MM.1S (cell line): Measurements from ENCODE around the gene FRMD1.

Experiments used
- DNase-seq: peaks from one replicate; pipeline ENCODE4 v3.0.0-alpha.2; 2015
- H2AFZ ChIP-seq: fragments of 300-600 bp; sonication (generic); 2 replicates; pipeline ENCODE4 v1.6.0; 2016; ENCODE audit warnings: antibody characterized with exemption, low read length
- H3F3A ChIP-seq: fragments of 300-600 bp; sonication (generic); 2 replicates; pipeline ENCODE4 v1.6.1; 2016; ENCODE audit warnings: mild to moderate bottlenecking, antibody characterized with exemption, low read length, moderate library complexity, mixed read lengths; ENCODE audit not compliant: insufficient read depth
- H3K27ac ChIP-seq: fragments of 300-600 bp; sonication (generic); 2 replicates; pipeline ENCODE4 v1.5.1; 2016; ENCODE audit warnings: mild to moderate bottlenecking, low read length
- H3K27me3 ChIP-seq: fragments of 300-600 bp; sonication (generic); replicated peaks from 2 replicates; pipeline ENCODE4 v1.6.0; 2016; ENCODE audit warnings: low read length; ENCODE audit not compliant: insufficient read depth
- H3K36me3 ChIP-seq: fragments of 300-600 bp; sonication (generic); replicated peaks from 2 replicates; pipeline ENCODE4 v1.6.1; 2016; ENCODE audit warnings: mild to moderate bottlenecking, low read length, mixed read lengths; ENCODE audit not compliant: insufficient read depth
- H3K4me1 ChIP-seq: fragments of 300-600 bp; sonication (generic); 2 replicates; pipeline ENCODE4 v1.6.1; 2016; ENCODE audit warnings: low read length, mixed read lengths
- H3K4me2 ChIP-seq: fragments of 300-600 bp; sonication (generic); 2 replicates; pipeline ENCODE4 v1.6.0; 2016; ENCODE audit warnings: low read depth, low read length
- H3K4me3 ChIP-seq: fragments of 300-600 bp; sonication (generic); 2 replicates; pipeline ENCODE4 v1.5.1; 2016; ENCODE audit warnings: low read length, mixed read lengths
- H3K79me2 ChIP-seq: fragments of 300-600 bp; sonication (generic); 2 replicates; pipeline ENCODE4 v1.6.1; 2016; ENCODE audit warnings: mixed run types, low read length, mixed read lengths
- H3K9ac ChIP-seq: fragments of 300-600 bp; sonication (generic); 2 replicates; pipeline ENCODE4 v1.6.1; 2016; ENCODE audit warnings: low read length, mixed read lengths
- H3K9me2 ChIP-seq: fragments of 300-600 bp; sonication (generic); replicated peaks from 2 replicates; pipeline ENCODE4 v1.6.1; 2016; ENCODE audit warnings: mild to moderate bottlenecking, low read length, mixed read lengths; ENCODE audit not compliant: insufficient read depth
- H3K9me3 ChIP-seq: fragments of 300-600 bp; sonication (generic); replicated peaks from 2 replicates; pipeline ENCODE4 v1.6.1; 2016; ENCODE audit warnings: mild to moderate bottlenecking, low read length, mixed read lengths; ENCODE audit not compliant: insufficient read depth
- H4K20me1 ChIP-seq: fragments of 300-600 bp; sonication (generic); 2 replicates; pipeline ENCODE4 v1.6.1; 2016; ENCODE audit warnings: mild to moderate bottlenecking, low read length, moderate library complexity, mixed read lengths; ENCODE audit not compliant: insufficient read depth
- CTCF ChIP-seq: fragments of 300-600 bp; sonication (generic); IDR thresholded peaks from 2 replicates; pipeline ENCODE4 v1.5.1; 2016; ENCODE audit warnings: antibody characterized with exemption, low read length, mixed read lengths
- EZH2 ChIP-seq: fragments of 300-600 bp; sonication (generic); optimal IDR thresholded peaks from 2 replicates; pipeline ENCODE3; 2017; ENCODE audit warnings: low read depth, mild to moderate bottlenecking, antibody characterized with exemption, low read length, mixed read lengths
- EZH2phosphoT487 ChIP-seq: fragments of 300-600 bp; sonication (generic); IDR thresholded peaks from 2 replicates; pipeline ENCODE4 v1.6.1; 2018; ENCODE audit warnings: antibody characterized with exemption, low read length

FRMD1 gene

DNA sequence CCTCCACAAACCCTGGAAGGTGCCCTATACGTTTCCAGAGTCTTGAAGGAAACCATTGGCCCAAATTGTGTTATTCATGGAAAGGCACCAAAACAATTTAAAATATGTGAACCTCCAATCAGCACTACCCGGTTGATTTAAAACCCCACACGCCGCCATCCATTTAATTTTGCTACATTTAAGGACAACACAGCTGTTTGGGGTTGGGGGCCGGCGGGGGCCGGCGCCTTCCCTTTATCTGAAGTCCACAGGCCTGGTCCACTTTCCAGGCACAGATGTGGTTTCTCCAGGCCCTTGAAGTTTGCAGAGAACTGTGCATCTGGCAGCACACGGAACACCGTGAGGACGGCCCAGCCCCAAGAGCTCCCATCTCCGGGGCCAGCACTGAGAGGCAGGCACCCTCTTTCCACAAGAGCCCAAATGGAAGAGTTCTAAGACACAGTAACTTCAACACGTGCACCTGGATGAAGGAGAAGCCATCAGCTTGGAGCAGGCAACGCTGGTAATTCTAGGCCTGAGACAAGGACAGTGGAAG, 16.8 kb upstream of the FRMD1 start:
- Histone ChIP-seq H3K27ac (no peak overlapping the region), H3K4me2 (no peak overlapping the region), H3K4me1 (no peaks in the 10 kb centered on the region), H3K4me3 (no peak overlapping the region), H3K79me2 (no peaks in the 10 kb centered on the region), H3K9me2 (no peaks in the 10 kb centered on the region), H3F3A (no peaks in the 10 kb centered on the region), H3K9ac (no peak overlapping the region), H3K27me3 (no peaks in the 10 kb centered on the region), H3K9me3 (no peaks in the 10 kb centered on the region), H4K20me1 (no peaks in the 10 kb centered on the region), H3K36me3 (no peaks in the 10 kb centered on the region), H2AFZ (no peak overlapping the region)
- TF ChIP-seq EZH2 (no peak), CTCF (no peak), EZH2phosphoT487 (no peak)
- no peak for DNase-seq

DNA sequence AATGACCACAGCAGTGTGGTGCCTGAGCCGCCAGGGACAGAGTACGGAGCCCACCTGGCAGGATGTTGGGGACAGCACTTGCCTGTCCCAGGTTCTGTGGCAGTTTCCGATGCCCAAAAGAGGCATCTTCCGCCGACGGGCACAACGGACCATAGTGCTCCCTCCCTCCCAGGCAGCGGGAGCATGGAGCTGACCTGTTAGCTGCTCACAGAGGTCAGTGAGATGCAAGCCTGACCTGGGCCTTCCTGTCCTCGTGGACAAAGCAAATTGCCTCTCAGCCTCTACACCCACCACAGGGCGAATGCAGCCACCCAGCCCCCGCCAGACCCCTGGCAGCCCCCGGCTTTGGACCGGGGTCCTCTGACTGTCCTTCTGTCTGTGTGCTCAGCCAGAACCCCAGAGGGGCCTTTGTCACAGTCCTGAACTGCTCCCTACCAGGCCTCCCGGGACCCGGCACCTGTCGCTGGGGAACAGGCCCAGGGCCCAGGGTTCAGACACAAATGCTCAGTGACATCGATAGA, 16.2 kb upstream of the FRMD1 start:
- H3K27ac ChIP-seq, result no peak overlapping the region
- H2AFZ ChIP-seq, result no peak overlapping the region
- no peaks in the 10 kb centered on the region for H4K20me1 ChIP-seq
- no peaks in the 10 kb centered on the region for H3K9me3 ChIP-seq
- TF ChIP-seq EZH2 (no peak), EZH2phosphoT487 (no peak), CTCF (no peak)
- H3K4me1 ChIP-seq, result no peaks in the 10 kb centered on the region
- H3K9ac ChIP-seq, result no peak overlapping the region
- H3K79me2 ChIP-seq, result no peaks in the 10 kb centered on the region
- no peaks in the 10 kb centered on the region for H3F3A ChIP-seq
- H3K4me2 ChIP-seq, result no peak overlapping the region
- H3K4me3 ChIP-seq, result no peak overlapping the region
- H3K9me2 ChIP-seq, result no peaks in the 10 kb centered on the region
- no peaks in the 10 kb centered on the region for H3K27me3 ChIP-seq
- no peak for DNase-seq
- no peaks in the 10 kb centered on the region for H3K36me3 ChIP-seq

DNA sequence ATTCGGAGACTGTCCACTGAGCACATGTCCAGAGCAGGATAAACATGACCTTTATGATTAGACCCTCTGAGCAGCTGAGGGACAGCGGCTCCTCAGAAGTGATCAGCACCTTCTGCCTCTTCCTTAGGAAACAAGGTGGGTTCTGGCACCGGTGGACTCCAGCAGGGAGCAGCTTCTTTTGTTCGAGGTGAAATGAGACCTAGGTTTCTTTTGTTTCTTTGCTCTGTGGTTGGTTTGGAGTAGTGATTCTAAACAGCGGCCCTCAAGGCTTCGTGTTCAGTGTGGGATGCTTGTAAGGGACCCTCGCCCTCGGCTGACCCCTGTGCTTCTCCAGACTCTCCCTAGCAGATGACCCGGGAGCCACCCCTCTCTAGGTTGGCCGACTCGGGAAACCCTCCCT, 14.6 kb upstream of the FRMD1 start:
- Histone ChIP-seq H3K36me3 (no peaks in the 10 kb centered on the region), H3K79me2 (no peaks in the 10 kb centered on the region), H2AFZ (no peak overlapping the region), H3K27me3 (no peaks in the 10 kb centered on the region), H3K4me2 (no peak overlapping the region), H3F3A (no peaks in the 10 kb centered on the region), H3K4me1 (no peaks in the 10 kb centered on the region), H4K20me1 (no peaks in the 10 kb centered on the region), H3K9me3 (no peaks in the 10 kb centered on the region), H3K27ac (no peak overlapping the region), H3K9ac (no peak overlapping the region), H3K9me2 (no peaks in the 10 kb centered on the region), H3K4me3 (no peak overlapping the region)
- TF ChIP-seq EZH2 (no peak), CTCF (no peak), EZH2phosphoT487 (no peak)
- DNase-seq, result no peak
